GM12865 (cell line): Measurements from ENCODE around the gene PRG2.
"Not testable (repeated sequence)": the region's sequence is repeated elsewhere in the genome, so short reads cannot be mapped to it uniquely, and the experiment has no call there.

Experiments used
- DNase-seq: peaks from one replicate; pipeline ENCODE4 v3.0.0; 2010; ENCODE audit warnings: low read depth
- H3K4me3 ChIP-seq: 2 replicates; pipeline ENCODE4 v1.5.1; 2011; ENCODE audit warnings: mild to moderate bottlenecking, low read depth, low read length, control low read depth
- TF ChIP-seq, protein P1 (sequence below): IDR thresholded peaks from 2 replicates; pipeline ENCODE4 v1.5.1; 2011; ENCODE audit warnings: low read length, control low read depth, low read depth, inconsistent platforms; ENCODE audit not compliant: insufficient read depth; ENCODE audit errors: missing control alignments

The PRG2 gene

DNA sequence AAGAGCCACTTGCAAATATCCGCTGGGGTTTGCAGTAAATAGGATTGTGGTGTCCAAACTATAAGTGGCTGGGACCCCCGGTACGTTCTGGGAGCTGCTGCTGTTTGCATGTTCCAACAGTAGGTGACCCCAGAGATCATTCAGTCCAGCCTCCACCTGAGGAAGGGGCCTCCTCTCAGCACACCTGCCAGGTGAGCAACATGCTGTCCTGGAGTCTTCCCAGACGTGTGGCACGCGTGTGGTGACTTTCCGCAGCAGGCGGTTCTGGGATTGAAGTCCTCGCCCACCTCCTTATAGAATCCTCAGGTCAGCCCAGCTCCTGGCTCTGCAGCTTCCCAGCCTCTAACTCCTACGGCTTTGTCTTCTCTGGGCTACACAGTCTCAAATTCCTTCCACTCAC, 45.6 kb downstream of the PRG2 start:
- no peak overlapping the region for H3K4me3 ChIP-seq
- TF ChIP-seq, protein P1, sequence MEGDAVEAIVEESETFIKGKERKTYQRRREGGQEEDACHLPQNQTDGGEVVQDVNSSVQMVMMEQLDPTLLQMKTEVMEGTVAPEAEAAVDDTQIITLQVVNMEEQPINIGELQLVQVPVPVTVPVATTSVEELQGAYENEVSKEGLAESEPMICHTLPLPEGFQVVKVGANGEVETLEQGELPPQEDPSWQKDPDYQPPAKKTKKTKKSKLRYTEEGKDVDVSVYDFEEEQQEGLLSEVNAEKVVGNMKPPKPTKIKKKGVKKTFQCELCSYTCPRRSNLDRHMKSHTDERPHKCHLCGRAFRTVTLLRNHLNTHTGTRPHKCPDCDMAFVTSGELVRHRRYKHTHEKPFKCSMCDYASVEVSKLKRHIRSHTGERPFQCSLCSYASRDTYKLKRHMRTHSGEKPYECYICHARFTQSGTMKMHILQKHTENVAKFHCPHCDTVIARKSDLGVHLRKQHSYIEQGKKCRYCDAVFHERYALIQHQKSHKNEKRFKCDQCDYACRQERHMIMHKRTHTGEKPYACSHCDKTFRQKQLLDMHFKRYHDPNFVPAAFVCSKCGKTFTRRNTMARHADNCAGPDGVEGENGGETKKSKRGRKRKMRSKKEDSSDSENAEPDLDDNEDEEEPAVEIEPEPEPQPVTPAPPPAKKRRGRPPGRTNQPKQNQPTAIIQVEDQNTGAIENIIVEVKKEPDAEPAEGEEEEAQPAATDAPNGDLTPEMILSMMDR, result no peak

DNA sequence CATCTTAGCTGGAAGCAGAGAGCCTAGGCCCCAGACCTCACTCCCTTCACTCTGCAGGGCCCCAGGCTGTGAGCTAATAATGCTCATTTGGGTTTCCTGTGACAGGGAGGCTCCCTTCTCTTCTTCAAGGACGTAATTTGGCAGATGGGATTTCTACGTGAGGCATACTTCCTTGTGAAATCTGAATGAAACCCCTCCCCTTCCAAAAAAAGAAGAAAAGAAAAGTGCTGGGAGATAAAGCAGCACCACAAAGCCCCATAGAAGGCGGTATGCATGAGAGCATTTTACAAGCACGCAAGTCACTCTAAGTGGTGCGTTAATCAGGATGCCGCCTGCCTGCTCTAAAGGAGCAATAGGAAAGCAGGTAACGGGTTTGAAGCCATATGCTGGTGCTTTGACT, 46.6 kb downstream of the PRG2 start:
- TF ChIP-seq, protein P1, result no peak
- H3K4me3 ChIP-seq, result no peak overlapping the region
- DNase-seq, result no peak

More for the DNA sequence above, 45.6 kb downstream of the PRG2 start:
- DNase-seq, result no peak

DNA sequence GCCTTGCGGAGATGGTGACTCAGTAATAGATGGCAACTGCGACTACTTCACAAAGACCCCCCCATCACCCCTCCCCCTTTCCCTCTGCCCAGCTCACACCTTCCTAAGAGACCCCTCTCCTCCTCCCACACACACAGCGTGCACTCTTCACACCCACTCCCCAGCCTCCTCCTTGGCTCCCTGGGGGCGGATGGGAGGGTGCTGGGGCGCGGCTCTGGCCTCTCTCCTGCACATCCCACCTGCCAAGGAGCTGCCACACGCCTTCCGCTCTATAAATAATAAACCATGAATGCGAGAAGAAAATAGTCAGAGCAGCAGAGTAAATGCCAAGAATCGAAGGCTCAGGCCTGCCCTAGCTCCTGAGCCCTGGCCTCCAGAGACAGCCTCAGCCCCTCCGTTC, 47.7 kb downstream of the PRG2 start:
- TF ChIP-seq, protein P1, result no peak
- DNase-seq, result no peak
- H3K4me3 ChIP-seq, result no peak overlapping the region

DNA sequence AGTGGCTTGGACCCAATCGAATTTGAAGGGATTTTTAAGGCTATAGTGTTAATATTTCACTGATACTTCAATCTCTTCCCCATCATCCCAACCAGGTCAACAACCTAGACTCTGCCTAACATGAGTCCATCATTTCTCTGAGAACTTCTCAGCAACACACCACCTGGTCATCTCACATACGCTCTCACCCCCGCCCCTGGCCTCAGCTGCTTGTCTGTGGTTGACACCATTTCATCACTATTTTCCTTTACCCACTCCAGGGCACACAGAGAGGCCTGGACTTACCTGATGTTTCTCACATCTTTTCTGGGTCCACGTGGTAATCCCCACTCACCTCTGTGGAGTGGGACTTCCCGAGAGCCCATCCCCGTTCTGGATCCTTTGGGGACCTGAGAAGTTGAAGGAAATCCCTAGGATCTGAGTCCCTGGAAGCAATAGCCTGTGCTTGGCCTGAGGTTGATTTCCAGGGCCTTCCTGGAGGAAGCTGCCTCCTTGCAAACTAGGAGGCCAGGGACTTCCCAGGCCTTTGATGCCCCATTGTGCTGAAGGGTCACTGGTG, 49.1 kb downstream of the PRG2 start:
- TF ChIP-seq, protein P1, result no peak
- no peak overlapping the region for H3K4me3 ChIP-seq
- no peak for DNase-seq

DNA sequence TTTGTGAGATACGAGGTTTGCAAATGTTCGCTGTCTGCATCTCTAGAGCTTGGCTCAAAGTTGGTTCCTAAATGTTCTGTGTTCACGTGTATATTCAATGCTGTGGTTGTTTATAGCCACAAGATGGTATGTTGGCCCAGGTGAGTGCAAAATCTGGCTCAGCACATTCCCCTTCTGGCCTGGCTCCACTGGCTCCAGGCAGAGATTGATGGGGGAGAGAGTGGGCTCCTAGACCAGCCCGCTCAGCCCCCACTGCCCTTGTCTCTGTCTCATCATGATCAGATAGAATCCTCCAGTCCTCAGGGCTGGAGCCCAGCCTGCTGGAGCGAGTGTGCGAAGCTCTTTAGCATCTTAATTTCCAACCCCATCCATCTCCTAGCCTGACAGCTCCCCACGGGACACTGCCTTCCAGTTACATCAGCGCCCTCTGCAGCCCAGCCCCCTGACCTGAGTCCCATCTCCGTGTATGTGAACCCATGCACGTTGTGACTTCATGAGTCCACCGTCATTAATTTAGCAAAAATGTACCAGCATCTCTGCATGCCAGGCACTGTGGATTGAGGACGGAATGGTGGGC, 50.3 kb downstream of the PRG2 start:
- no peak for DNase-seq
- TF ChIP-seq, protein P1, result no peak
- no peak overlapping the region for H3K4me3 ChIP-seq

DNA sequence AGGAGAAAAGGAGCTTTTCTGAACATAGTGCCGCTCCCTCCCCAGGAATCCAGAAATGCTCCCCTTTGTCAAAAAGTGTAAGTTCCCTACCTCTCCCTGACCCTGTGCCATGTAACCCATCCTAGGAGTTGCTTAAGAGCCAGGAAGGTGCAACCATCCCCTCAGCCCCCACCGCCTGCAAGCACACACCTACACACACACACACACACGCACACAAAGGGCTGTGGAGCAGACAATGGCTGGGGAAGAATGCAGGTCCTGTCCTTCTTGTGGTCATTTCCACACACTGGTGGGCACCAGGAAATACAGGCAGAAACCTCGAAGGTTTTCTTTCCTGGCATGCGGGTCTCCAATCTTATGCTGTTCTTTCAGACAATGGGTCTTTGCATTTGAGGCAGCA, 51.1 kb downstream of the PRG2 start:
- TF ChIP-seq, protein P1, result no peak
- no peak overlapping the region for H3K4me3 ChIP-seq
- no peak for DNase-seq

DNA sequence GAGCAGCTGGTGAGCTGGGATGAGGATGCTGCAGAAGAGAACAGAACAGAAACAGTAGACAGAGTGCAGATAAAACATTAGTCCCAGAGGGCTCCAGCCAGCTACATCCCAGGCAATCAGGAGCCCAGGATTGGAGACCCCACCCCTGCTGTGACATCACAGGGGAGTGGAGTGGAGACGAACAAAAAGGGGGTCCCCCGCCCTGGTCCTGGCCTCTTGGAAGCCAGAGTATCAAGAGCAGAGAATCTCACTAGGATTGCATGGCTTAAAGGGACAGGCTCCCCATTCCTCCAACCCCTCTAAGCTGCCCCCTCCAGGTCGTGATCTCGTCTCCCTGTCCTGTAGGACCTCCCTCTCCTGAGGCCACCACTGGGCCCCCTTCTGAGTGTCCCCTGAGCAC, 52.3 kb downstream of the PRG2 start, which contains the start of gene P2RX3:
Gene P2RX3, plus strand, starts transcription at position 211 of the 400 bp plus-strand sequence. CDS start 199 bp downstream, outside the sequence.
- TF ChIP-seq, protein P1, result no peak
- H3K4me3 ChIP-seq, result no peak within 1 kb of the TSS
- DNase-seq, result no peak

DNA sequence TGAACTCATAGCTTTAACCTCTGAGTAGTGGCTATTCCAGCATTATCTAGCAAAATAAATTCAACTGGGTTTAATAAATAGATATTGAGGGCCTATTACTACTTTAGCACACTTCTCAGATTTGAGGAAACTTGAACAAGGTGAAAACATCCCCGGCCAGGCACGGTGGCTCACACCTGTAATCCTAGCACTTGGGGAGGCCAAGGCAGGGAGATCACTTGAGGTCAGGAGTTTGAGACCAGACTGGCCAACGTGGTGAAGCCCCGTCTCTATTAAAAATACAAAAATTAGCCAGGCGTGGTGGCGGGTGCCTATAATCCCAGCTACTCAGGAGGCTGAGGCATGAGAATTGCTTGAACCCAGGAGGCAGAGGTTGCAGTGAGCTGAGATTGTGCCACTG, 53.6 kb downstream of the PRG2 start:
- not testable (repeated sequence) for H3K4me3 ChIP-seq, DNase-seq
